Suprapubic skin (tissue), 4 donors: ENCODE measurements around the gene USP11. TPM values are rescaled to one million over a fixed set of nuclear protein-coding genes. Genes with fewer than 3 reads are reported as not detected.

Experiments
- DNase-seq, 2 donors: peaks; one replicate each; pipeline ENCODE4 v3.0.0-alpha.2; 2019; ENCODE audit warnings: low spot score in 2 of 2
- H3K27ac ChIP-seq: fragments of 200-600 bp; sonication (generic); one replicate; pipeline ENCODE4 v1.5.1; 2019
- H3K27me3 ChIP-seq: fragments of 200-600 bp; sonication (generic); one replicate; pipeline ENCODE4 v1.5.1; 2019
- H3K36me3 ChIP-seq: fragments of 200-600 bp; sonication (generic); one replicate; pipeline ENCODE4 v1.5.1; 2019
- H3K4me1 ChIP-seq: fragments of 200-600 bp; sonication (generic); one replicate; pipeline ENCODE4 v1.5.1; 2019
- H3K4me3 ChIP-seq: fragments of 200-600 bp; sonication (generic); one replicate; pipeline ENCODE4 v1.5.1; 2019; ENCODE audit warnings: mild to moderate bottlenecking
- H3K9me3 ChIP-seq: fragments of 200-600 bp; sonication (generic); one replicate; pipeline ENCODE4 v1.5.1; 2019
- EP300 ChIP-seq: sonication (generic); formaldehyde crosslinking; IDR thresholded peaks from one replicate; pipeline ENCODE4 v1.6.1; 2017; ENCODE audit warnings: antibody characterized with exemption
- POLR2A ChIP-seq, 2 donors: fragments of 450-650 bp; IDR thresholded peaks; one replicate each; pipeline ENCODE4 v1.6.1; 2017; ENCODE audit warnings: antibody characterized with exemption in 2 of 2, mild to moderate bottlenecking in 2 of 2, moderate library complexity in 2 of 2
- POLR2AphosphoS5 ChIP-seq, 3 donors: sonication (generic); formaldehyde crosslinking; IDR thresholded peaks; one replicate each; pipeline ENCODE4 v1.6.1; 2017; ENCODE audit warnings: antibody characterized with exemption in 3 of 3
- WGBS: methylation state at CpG from one replicate; pipeline ENCODE4 v1.1.5; 2018; 5-methylcytosine and 5-hydroxymethylcytosine counted together
- total RNA-seq, 4 donors: library from RNA; depleted of rRNA; stranded (reverse); fragments of >200 nt; gene quantifications; one replicate each; pipeline ENCODE4 v1.1.0, GENCODE V29; 2016
- TF ChIP-seq, protein P1 (sequence below), 2 donors: fragments of 200-600 bp in 1 of 2; fragments of 450-650 bp in 1 of 2; sonication (generic) in 1 of 2; IDR thresholded peaks; one replicate each; pipeline ENCODE4 v1.5.1; 2016 to 2019; ENCODE audit warnings: antibody characterized with exemption in 2 of 2, mild to moderate bottlenecking in 1 of 2, moderate library complexity in 1 of 2

Gene USP11
- total RNA-seq, 4 donors from 2014 or later: 15.4 to 28.3 (median 20.9) TPM

DNA sequence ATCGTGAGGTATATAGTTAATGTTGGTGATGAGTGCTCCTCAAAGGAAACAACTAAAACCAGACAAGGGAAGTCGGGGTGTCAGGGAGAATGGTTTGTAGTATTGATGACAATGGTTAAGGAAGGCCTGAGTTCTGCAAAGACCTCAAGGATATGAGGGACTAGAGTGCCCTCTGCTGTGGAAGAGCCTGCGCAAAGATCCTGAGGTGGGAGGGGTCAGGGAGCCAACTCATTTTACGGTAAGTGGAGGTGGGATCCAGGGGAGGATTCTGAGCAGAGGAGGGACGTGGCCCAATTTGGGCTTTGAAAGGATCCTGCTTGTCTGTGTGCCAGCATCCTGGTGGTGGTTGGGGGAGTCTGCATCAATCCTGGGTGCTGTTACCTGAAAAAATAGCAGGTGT lies 27.8 kb upstream of the USP11 start:
- WGBS: 74% methylated on average over 5 of the region's 5 CpGs
- no peaks in the 10 kb centered on the region for H3K9me3 ChIP-seq
- no peak for TF ChIP-seq POLR2A (IDR thresholded peaks at IDR 0.05)
- TF ChIP-seq EP300: no peak
- TF ChIP-seq, protein P1, sequence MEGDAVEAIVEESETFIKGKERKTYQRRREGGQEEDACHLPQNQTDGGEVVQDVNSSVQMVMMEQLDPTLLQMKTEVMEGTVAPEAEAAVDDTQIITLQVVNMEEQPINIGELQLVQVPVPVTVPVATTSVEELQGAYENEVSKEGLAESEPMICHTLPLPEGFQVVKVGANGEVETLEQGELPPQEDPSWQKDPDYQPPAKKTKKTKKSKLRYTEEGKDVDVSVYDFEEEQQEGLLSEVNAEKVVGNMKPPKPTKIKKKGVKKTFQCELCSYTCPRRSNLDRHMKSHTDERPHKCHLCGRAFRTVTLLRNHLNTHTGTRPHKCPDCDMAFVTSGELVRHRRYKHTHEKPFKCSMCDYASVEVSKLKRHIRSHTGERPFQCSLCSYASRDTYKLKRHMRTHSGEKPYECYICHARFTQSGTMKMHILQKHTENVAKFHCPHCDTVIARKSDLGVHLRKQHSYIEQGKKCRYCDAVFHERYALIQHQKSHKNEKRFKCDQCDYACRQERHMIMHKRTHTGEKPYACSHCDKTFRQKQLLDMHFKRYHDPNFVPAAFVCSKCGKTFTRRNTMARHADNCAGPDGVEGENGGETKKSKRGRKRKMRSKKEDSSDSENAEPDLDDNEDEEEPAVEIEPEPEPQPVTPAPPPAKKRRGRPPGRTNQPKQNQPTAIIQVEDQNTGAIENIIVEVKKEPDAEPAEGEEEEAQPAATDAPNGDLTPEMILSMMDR (IDR thresholded peaks at IDR 0.05): no peak
- TF ChIP-seq POLR2AphosphoS5 (IDR thresholded peaks at IDR 0.05): no peak
- H3K27me3 ChIP-seq: no peaks in the 10 kb centered on the region
- H3K4me1 ChIP-seq: peaks cover 8% of the 10 kb centered on the region
- H3K36me3 ChIP-seq: peaks cover 91% of the 10 kb centered on the region
- H3K4me3 ChIP-seq: no peak overlapping the region
- H3K27ac ChIP-seq: no peak overlapping the region
- DNase-seq: no peak

DNA sequence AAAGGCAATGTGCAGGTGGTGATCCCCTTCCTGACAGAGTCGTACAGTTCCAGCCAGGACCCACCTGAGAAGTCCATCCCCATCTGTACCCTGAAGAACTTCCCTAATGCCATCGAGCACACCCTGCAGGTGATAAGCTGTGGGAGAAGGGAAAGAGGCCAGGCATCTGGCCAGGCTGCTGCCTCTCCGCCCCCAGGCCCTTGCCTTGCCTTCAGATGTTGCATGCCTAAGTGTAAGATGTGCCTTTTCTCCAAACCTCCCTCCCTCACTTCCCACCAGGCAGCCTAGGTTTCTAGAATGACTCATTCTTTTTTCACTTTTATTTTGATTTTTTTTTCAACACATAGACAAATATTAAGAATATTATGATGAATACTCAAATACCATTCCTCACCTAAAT lies 26.5 kb upstream of the USP11 start:
- H3K4me3 ChIP-seq: no peak overlapping the region

DNA sequence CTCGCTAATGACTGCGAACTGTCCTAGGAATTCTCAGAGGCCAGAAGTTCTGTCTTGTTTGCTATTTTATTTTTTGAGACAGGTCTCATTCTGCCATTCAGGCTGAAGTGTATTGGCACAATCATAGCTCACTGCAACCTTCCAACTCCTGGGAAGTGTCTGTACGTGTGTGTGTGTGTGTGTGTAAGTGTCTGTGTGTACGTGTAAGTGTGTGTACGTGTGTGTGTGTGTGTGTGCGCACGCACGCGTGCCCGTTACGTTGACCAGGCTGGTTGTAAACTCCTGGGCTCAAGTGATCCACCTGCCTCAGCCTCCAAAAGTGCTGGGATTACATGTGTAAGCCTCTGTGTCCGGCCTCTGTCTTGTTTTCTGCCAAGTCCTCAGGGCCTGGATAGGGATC lies 24.7 kb upstream of the USP11 start:
- no peak overlapping the region for H3K27ac ChIP-seq
- DNase-seq: no peak
- no peaks in the 10 kb centered on the region for H3K4me1 ChIP-seq
- no peaks in the 10 kb centered on the region for H3K9me3 ChIP-seq
- WGBS: 85% methylated on average over 12 of the region's 12 CpGs
- no peak for TF ChIP-seq EP300
- TF ChIP-seq POLR2AphosphoS5 (IDR thresholded peaks at IDR 0.05): no peak
- TF ChIP-seq, protein P1 (IDR thresholded peaks at IDR 0.05): no peak
- TF ChIP-seq POLR2A (IDR thresholded peaks at IDR 0.05): no peak
- H3K27me3 ChIP-seq: no peaks in the 10 kb centered on the region
- peaks cover 76% of the 10 kb centered on the region for H3K36me3 ChIP-seq
- no peak overlapping the region for H3K4me3 ChIP-seq

More for the DNA sequence above, 26.5 kb upstream of the USP11 start:
- no peak for TF ChIP-seq POLR2AphosphoS5 (IDR thresholded peaks at IDR 0.05)
- TF ChIP-seq, protein P1 (IDR thresholded peaks at IDR 0.05): no peak
- TF ChIP-seq POLR2A (IDR thresholded peaks at IDR 0.05): no peak
- TF ChIP-seq EP300: no peak
- no peaks in the 10 kb centered on the region for H3K27me3 ChIP-seq
- peaks cover 84% of the 10 kb centered on the region for H3K36me3 ChIP-seq
- H3K4me1 ChIP-seq: no peaks in the 10 kb centered on the region
- H3K27ac ChIP-seq: no peak overlapping the region
- H3K9me3 ChIP-seq: no peaks in the 10 kb centered on the region
- WGBS: 58% methylated on average over 3 of the region's 3 CpGs
- DNase-seq: no peak

DNA sequence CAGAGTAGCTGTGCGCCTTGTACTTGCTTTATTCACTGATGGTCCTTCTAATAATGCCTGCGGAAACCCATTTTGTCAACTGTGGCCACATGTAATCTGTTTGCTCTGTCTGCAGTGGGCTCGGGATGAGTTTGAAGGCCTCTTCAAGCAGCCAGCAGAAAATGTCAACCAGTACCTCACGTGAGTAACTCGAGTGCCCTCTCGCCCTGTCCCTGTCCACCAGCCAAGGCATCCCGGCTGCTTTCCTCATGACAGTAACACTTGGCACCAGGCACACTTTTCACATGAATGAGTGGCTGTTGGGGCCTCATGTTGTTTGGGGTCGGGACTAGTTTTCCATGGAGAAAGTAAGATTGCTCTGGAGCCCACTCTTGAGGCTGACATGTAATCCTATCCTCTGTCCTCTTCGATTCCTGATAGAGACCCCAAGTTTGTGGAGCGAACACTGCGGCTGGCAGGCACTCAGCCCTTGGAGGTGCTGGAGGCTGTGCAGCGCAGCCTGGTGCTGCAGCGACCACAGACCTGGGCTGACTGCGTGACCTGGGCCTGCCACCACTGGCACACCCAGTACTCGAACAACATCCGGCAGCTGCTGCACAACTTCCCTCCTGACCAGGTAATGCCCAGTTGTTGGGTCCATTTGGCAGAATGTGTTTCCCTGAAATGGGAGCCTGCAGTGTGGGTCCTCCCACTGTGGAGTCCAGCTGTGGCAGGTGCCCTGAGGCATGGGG lies 23.1 kb upstream of the USP11 start:
- Histone ChIP-seq H3K4me1 (no peaks in the 10 kb centered on the region), H3K27ac (no peak overlapping the region), H3K9me3 (no peaks in the 10 kb centered on the region), H3K4me3 (no peak overlapping the region), H3K36me3 (peaks cover 78% of the 10 kb centered on the region), H3K27me3 (no peaks in the 10 kb centered on the region)
- TF ChIP-seq, protein P1 (IDR thresholded peaks at IDR 0.05): no peak
- no peak for TF ChIP-seq POLR2A (IDR thresholded peaks at IDR 0.05)
- TF ChIP-seq POLR2AphosphoS5 (IDR thresholded peaks at IDR 0.05): no peak
- TF ChIP-seq EP300: no peak
- DNase-seq: no peak
- 92% methylated on average over 8 of the region's 16 CpGs for WGBS

DNA sequence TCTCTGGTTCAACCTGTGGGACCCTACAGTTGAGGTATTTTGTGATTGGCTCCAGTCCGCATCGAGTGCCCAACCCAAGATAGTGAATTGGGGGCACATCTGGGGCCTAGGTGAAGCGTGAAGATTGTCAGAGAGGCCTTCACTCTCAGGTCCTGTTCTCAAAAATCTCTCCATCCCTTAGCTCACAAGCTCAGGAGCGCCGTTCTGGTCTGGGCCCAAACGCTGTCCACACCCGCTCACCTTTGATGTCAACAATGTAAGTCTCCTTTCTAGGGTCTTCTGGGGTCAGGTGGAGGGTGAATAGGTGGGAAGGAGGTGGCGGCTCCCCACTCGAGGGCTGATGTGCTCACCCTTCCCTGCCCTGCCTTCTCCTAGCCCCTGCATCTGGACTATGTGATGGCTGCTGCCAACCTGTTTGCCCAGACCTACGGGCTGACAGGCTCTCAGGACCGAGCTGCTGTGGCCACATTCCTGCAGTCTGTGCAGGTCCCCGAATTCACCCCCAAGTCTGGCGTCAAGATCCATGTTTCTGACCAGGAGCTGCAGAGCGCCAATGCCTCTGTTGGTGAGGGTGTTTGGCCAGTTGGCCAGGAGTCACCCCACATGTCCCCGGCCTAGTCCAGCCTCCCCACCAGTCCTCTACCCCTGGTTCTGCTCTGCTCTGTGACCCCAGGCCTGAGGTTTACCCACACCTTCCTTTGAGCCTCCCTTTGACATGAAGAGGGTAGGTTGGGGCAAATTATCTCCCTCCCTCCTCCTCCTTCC lies 22.0 kb upstream of the USP11 start:
- Histone ChIP-seq H3K9me3 (no peaks in the 10 kb centered on the region), H3K27ac (no peak overlapping the region), H3K27me3 (no peaks in the 10 kb centered on the region), H3K36me3 (peaks cover 77% of the 10 kb centered on the region), H3K4me1 (no peaks in the 10 kb centered on the region), H3K4me3 (no peak overlapping the region)
- TF ChIP-seq EP300: no peak
- TF ChIP-seq POLR2A (IDR thresholded peaks at IDR 0.05): no peak
- no peak for TF ChIP-seq POLR2AphosphoS5 (IDR thresholded peaks at IDR 0.05)
- TF ChIP-seq, protein P1 (IDR thresholded peaks at IDR 0.05): no peak
- WGBS: 91% methylated on average over 12 of the region's 15 CpGs
- no peak for DNase-seq
